ENCODE results near the gene SARNP.
A peak's percentile ranks its signal among the peaks of the same experiment; 100 is the strongest.

SARNP gene

GRCh38 chr12:55725556-55725955 lies 92.0 kb downstream of the SARNP start:
- no peak for TF ChIP-seq CTCF (conservative IDR thresholded peaks at IDR 0.05; ENCODE audit: low read depth, low read length)
- Histone ChIP-seq H3K27me3 (ENCODE audit: insufficient read depth, low read depth) (no peaks in the 10 kb centered on the region), H4K20me1 (ENCODE audit: insufficient read depth) (no peaks in the 10 kb centered on the region), H3K27ac (no peak overlapping the region), H2AFZ (ENCODE audit: low read depth) (no peak overlapping the region), H3K36me3 (ENCODE audit: insufficient read depth) (no peaks in the 10 kb centered on the region; the same call in 1 of the 2 replicates), H3K79me2 (ENCODE audit: insufficient read depth, low read depth) (peaks cover 13% of the 10 kb centered on the region; the same call in 1 of the 2 replicates), H3K4me3 (IDR thresholded peaks at IDR 0.05; ENCODE audit: insufficient read depth, low read depth, low read length) (no peak overlapping the region), H3K4me1 (ENCODE audit: low read depth, poor library complexity, severe bottlenecking) (peaks cover 31% of the 10 kb centered on the region), H3K9ac (no peak overlapping the region), H3K4me2 (no peak overlapping the region)

- Histone ChIP-seq H3K4me3 (IDR thresholded peaks at IDR 0.05; ENCODE audit: insufficient read depth, low read depth, low read length) (no peak overlapping the region), H3K4me1 (ENCODE audit: low read depth, poor library complexity, severe bottlenecking) (peaks cover 32% of the 10 kb centered on the region), H3K4me2 (no peak overlapping the region), H3K79me2 (ENCODE audit: insufficient read depth, low read depth) (peaks cover 13% of the 10 kb centered on the region; the same call in 1 of the 2 replicates), H3K9ac (no peak overlapping the region), H2AFZ (ENCODE audit: low read depth) (no peak overlapping the region), H3K27ac (no peak overlapping the region), H3K36me3 (ENCODE audit: insufficient read depth) (no peaks in the 10 kb centered on the region; the same call in 1 of the 2 replicates), H3K27me3 (ENCODE audit: insufficient read depth, low read depth) (no peaks in the 10 kb centered on the region), H4K20me1 (ENCODE audit: insufficient read depth) (no peaks in the 10 kb centered on the region)
- peak; percentile 47; the same call in 1 of the 2 replicates for TF ChIP-seq CTCF (conservative IDR thresholded peaks at IDR 0.05; ENCODE audit: low read depth, low read length)
Measured at GRCh38 chr12:55724940-55725309, 92.6 kb downstream of the SARNP start.

DNA sequence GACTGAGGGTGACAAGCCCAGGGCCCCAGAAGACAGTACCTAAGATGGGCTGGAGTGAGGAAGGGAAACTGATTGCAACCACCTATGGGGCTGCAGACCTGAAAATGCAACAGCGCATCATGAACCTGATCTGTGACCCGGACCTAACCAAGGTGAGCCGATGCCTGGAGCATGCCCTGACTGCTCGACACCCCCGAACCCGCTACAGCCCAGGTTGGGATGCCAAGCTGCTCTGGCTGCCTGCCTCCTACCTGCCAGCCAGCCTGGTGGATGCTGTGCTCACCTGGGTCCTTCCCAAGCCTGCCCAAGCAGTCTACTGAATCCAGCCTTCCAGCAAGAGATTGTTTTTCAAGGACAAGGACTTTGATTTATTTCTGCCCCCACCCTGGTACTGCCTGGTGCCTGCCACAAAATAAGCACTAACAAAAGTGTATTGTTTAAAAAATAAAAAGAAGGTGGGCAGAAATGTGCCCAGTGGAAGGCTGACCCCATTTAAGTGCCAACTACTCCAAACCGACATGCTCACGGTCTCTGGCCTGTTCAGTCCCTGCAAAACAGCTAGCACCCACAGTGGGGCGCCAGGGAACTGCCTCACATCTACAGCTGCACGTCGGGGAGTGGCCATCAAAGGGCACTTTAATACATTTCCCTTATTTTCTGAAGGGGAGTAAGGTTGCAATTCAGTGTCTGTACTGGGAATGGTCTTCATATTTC lies 93.1 kb downstream of the SARNP start:
- Histone ChIP-seq H3K27ac (no peak overlapping the region), H4K20me1 (ENCODE audit: insufficient read depth) (no peaks in the 10 kb centered on the region), H3K4me3 (IDR thresholded peaks at IDR 0.05; ENCODE audit: insufficient read depth, low read depth, low read length) (no peak overlapping the region), H3K36me3 (ENCODE audit: insufficient read depth) (no peaks in the 10 kb centered on the region; the same call in 1 of the 2 replicates), H3K27me3 (ENCODE audit: insufficient read depth, low read depth) (no peaks in the 10 kb centered on the region), H2AFZ (ENCODE audit: low read depth) (no peak overlapping the region), H3K79me2 (ENCODE audit: insufficient read depth, low read depth) (peaks cover 13% of the 10 kb centered on the region; the same call in 1 of the 2 replicates), H3K4me1 (ENCODE audit: low read depth, poor library complexity, severe bottlenecking) (peaks cover 30% of the 10 kb centered on the region), H3K4me2 (no peak overlapping the region), H3K9ac (no peak overlapping the region)
- peak; percentile 87 for TF ChIP-seq CTCF (conservative IDR thresholded peaks at IDR 0.05; ENCODE audit: low read depth, low read length)

DNA sequence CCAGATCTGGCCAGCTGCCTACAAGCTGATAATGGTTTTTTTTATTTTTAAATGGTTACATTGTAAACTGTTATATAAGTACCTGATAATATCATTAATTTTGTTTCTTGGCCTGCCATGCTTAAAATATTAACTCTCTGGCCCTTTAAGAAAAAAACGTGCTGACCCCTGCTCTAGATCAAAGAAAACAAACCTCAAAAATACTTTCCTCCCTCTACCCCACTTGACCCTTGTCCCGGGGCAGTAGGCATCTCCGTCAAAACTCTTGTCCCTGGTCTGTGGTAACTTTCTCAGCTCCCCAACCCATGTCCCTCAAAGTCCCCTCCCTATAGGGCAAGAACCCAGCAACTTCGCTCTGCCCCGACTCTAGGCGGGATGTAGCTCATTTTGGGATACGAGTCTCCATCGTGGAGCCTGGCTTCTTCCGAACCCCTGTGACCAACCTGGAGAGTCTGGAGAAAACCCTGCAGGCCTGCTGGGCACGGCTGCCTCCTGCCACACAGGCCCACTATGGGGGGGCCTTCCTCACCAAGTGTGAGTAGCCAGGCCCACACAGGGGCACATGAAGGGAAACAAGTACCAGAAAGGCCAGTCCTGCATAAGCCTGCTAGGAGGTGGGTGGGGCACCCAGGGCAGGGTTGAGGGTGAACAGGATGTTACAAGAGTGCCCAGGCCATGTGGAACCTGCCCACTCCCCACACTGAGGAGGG lies 93.9 kb downstream of the SARNP start:
- no peaks in the 10 kb centered on the region for H3K27me3 ChIP-seq (ENCODE audit: insufficient read depth, low read depth)
- H3K4me1 ChIP-seq (ENCODE audit: low read depth, poor library complexity, severe bottlenecking): peaks cover 30% of the 10 kb centered on the region
- no peak overlapping the region for H3K4me2 ChIP-seq
- no peak overlapping the region for H2AFZ ChIP-seq (ENCODE audit: low read depth)
- H4K20me1 ChIP-seq (ENCODE audit: insufficient read depth): no peaks in the 10 kb centered on the region
- no peaks in the 10 kb centered on the region; the same call in 1 of the 2 replicates for H3K36me3 ChIP-seq (ENCODE audit: insufficient read depth)
- TF ChIP-seq CTCF (conservative IDR thresholded peaks at IDR 0.05; ENCODE audit: low read depth, low read length): no peak
- no peak overlapping the region for H3K4me3 ChIP-seq (IDR thresholded peaks at IDR 0.05; ENCODE audit: insufficient read depth, low read depth, low read length)
- no peak overlapping the region for H3K27ac ChIP-seq
- H3K9ac ChIP-seq: no peak overlapping the region
- H3K79me2 ChIP-seq (ENCODE audit: insufficient read depth, low read depth): peaks cover 13% of the 10 kb centered on the region; the same call in 1 of the 2 replicates

All from KMS-11 (cell line).